GM12878 (cell line): ENCODE results near the gene USP14. TPM values are rescaled to one million over a fixed set of nuclear protein-coding genes. Genes with fewer than 3 reads are reported as not detected.

Experiments
- ATAC-seq: fragments of 200-7000 bp; cut with Tn5 transposase; 3 replicates; pipeline ENCODE4 v1.9.1; 2020; ENCODE audit warnings: mild to moderate bottlenecking, moderate library complexity
- BruUV-seq: library from RNA; stranded (reverse); fragments of 400-500 nt; replicated peaks from 2 replicates; lab custom pipeline; 2021; lab: Mats Ljungman, UMichigan
- CTCF ChIA-PET: fragments of 300-600 bp; sonication (Branson Sonifier 250); formaldehyde crosslinking; extraction: SDS; loops from one replicate; lab custom pipeline; 2021; ENCODE audit warnings: inconsistent platforms; lab: Yijun Ruan, JAX
- POLR2A ChIA-PET: fragments of 350-600 bp; formaldehyde crosslinking; extraction: SDS; loops from one replicate; lab custom pipeline; 2021; ENCODE audit warnings: inconsistent platforms; lab: Charles Lee
- RAD21 ChIA-PET: fragments of 300-600 bp; sonication (Branson Sonifier 250); formaldehyde crosslinking; loops from one replicate; lab custom pipeline; 2023; ENCODE audit warnings: antibody characterized with exemption; ENCODE audit not compliant: unreplicated experiment; lab: Charles Lee
- SMC1A ChIA-PET: fragments of 300-600 bp; sonication (Branson Sonifier 250); formaldehyde crosslinking; loops from one replicate; lab custom pipeline; 2023; ENCODE audit not compliant: unreplicated experiment, uncharacterized antibody; lab: Charles Lee
- DNase-seq: peaks from one replicate; pipeline ENCODE4 v3.0.0-alpha.2; 2011; ENCODE audit warnings: low read depth, low spot score
- FAIRE-seq: peaks from 3 replicates; lab custom pipeline; 2011; peaks lifted over from hg19 to GRCh38; lab: Jason Lieb, UNC
- H2AFZ ChIP-seq: 2 replicates; pipeline ENCODE4 v1.6.0; 2011; ENCODE audit warnings: low read depth, low read length, control low read depth; ENCODE audit not compliant: control insufficient read depth
- H3K27ac ChIP-seq: 2 replicates; pipeline ENCODE4 v1.5.1; 2011; ENCODE audit warnings: control low read depth; ENCODE audit not compliant: control insufficient read depth, insufficient read depth
- H3K27me3 ChIP-seq, 2 experiments: replicated peaks in 1 of 2; 2 replicates each; pipeline versions ENCODE4 v1.6.0 to v1.6.1; 2011; ENCODE audit warnings: low read length in 1 of 2; ENCODE audit not compliant: control insufficient read depth in 2 of 2, insufficient read depth in 2 of 2
- H3K36me3 ChIP-seq, 2 experiments: 2 replicates each; pipeline ENCODE4 v1.5.1; 2011; ENCODE audit warnings: low read length in 1 of 2; ENCODE audit not compliant: control insufficient read depth in 2 of 2, insufficient read depth in 2 of 2
- H3K4me1 ChIP-seq: 2 replicates; pipeline ENCODE4 v1.6.1; 2011; ENCODE audit warnings: mild to moderate bottlenecking, low read length, moderate library complexity, mixed read lengths; ENCODE audit not compliant: control insufficient read depth, insufficient read depth
- H3K4me2 ChIP-seq: 2 replicates; pipeline ENCODE4 v1.6.0; 2011; ENCODE audit warnings: control low read depth; ENCODE audit not compliant: control insufficient read depth, insufficient read depth
- H3K4me3 ChIP-seq: fragments of 200-600 bp; sonication (generic); 2 replicates; pipeline ENCODE4 v1.5.1; 2016
- H3K79me2 ChIP-seq: 2 replicates; pipeline ENCODE4 v1.6.0; 2011; ENCODE audit warnings: low read length; ENCODE audit not compliant: control insufficient read depth, insufficient read depth
- H3K9ac ChIP-seq: 2 replicates; pipeline ENCODE4 v1.8.0; 2011; ENCODE audit warnings: low read length, control low read depth, mixed read lengths; ENCODE audit not compliant: control insufficient read depth, insufficient read depth
- H3K9me3 ChIP-seq: replicated peaks from 3 replicates; pipeline ENCODE4 v1.5.1; 2011; ENCODE audit warnings: mild to moderate bottlenecking, low read length; ENCODE audit not compliant: control insufficient read depth, insufficient read depth
- H4K20me1 ChIP-seq: 2 replicates; pipeline ENCODE4 v1.6.0; 2011; ENCODE audit not compliant: control insufficient read depth, insufficient read depth
- GATAD2B ChIP-seq: fragments of 450-650 bp; conservative IDR thresholded peaks from 2 replicates; pipeline ENCODE4 v1.6.1; 2017; ENCODE audit warnings: low read depth, mild to moderate bottlenecking, moderate library complexity
- IKZF1 ChIP-seq: fragments of 450-650 bp; conservative IDR thresholded peaks from 2 replicates; pipeline ENCODE4 v1.6.1; 2017; ENCODE audit warnings: antibody characterized with exemption, mild to moderate bottlenecking
- JUNB ChIP-seq: IDR thresholded peaks from 2 replicates; pipeline ENCODE4 v1.6.1; 2016; ENCODE audit warnings: antibody characterized with exemption, mild to moderate bottlenecking
- NR2F1 ChIP-seq: fragments of 450-650 bp; conservative IDR thresholded peaks from 2 replicates; pipeline ENCODE4 v1.6.1; 2017; ENCODE audit warnings: mild to moderate bottlenecking
- NRF1 ChIP-seq: conservative IDR thresholded peaks from 2 replicates; pipeline ENCODE4 v1.6.1; 2011; ENCODE audit warnings: mild to moderate bottlenecking, low read depth, low read length, improper control_type of control experiment
- POLR2AphosphoS5 ChIP-seq: IDR thresholded peaks from 2 replicates; pipeline ENCODE4 v1.6.1; 2011; ENCODE audit warnings: mild to moderate bottlenecking, low read length, inconsistent platforms
- WGBS: methylation state at CpG from one replicate; pipeline ENCODE4 v1.1.6; 2016; ENCODE audit warnings: low lambda C conversion rate; ENCODE audit not compliant: insufficient replicate concordance, insufficient coverage; ENCODE audit errors: missing lambda C conversion rate; 5-methylcytosine and 5-hydroxymethylcytosine counted together
- in situ Hi-C: fragments of 300-500 bp; cut with MboI; formaldehyde crosslinking; loops from 9 replicates; pipeline ENCODE4 v1.14.3; 2018; ENCODE audit warnings: mixed read lengths
- intact Hi-C: fragments of 100-400 bp; cut with micrococcal nuclease; formaldehyde crosslinking; loops from one replicate; pipeline ENCODE4 v1.14.2; 2022; ENCODE audit not compliant: unreplicated experiment
- polyA plus RNA-seq, 11 experiments: library from polyadenylated mRNA; depleted of rRNA in 4 of 11; unstranded in 6 of 11; stranded (reverse) in 5 of 11; fragments of >200 nt; fragmentation: Nextera tagmentation in 4 of 11; fragmentation: Illumina TruSeq in 1 of 11; extraction: Ambion mirVana in 4 of 11; extraction: Trizol in 1 of 11; gene quantifications; 1 replicate in 1 of 11; 2 replicates in 10 of 11; pipeline versions ENCODE4 v1.2.1 to v1.2.3, GENCODE V29; 2011 to 2016; ENCODE audit warnings: inconsistent platforms in 2 of 11, missing spikeins in 2 of 11, low read depth in 1 of 11
- total RNA-seq, 4 experiments: library from RNA; depleted of rRNA in 3 of 4; stranded (reverse); fragments of >200 nt in 3 of 4; fragmentation: Illumina TruSeq in 1 of 4; extraction: Trizol in 1 of 4; gene quantifications; 2 replicates each; pipeline versions ENCODE4 v1.2.1 to v1.2.3, GENCODE V29; 2013 to 2021
- TF ChIP-seq, protein P1 (sequence below): fragments of 450-650 bp; IDR thresholded peaks from 2 replicates; pipeline ENCODE4 v1.6.1; 2017; ENCODE audit warnings: antibody characterized with exemption, mild to moderate bottlenecking, moderate library complexity

The USP14 gene
- total and polyA plus RNA-seq, 10 of the 15 experiments (the other 5 are each of a cell fraction or from before 2014, with no cell fraction given), result 14.3 to 127 (median 29.6) TPM

DNA sequence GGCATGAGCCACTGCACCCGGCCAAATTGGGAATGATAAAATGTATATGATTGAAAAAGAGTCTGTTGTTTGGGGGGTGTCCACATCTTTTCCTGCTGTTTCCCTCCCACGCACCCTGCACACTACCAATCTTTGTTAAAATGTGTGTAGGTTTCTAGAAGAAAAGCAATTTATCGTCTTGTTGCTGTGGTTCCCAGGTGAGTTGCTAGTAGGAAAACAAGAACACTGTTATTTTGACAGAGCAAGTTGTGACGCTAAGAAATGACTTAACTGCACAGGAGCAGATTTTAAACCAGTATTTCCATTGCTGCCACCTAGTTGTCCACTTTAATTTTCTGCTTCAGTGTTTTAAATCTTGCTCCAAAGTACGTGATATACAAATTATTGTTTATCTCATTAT lies 21.0 kb upstream of the USP14 start:
- RAD21 ChIA-PET, result no interaction called here

More for the DNA sequence above, 21.0 kb upstream of the USP14 start:
- DNase-seq, result no peak
- no peak overlapping the region for H3K4me2 ChIP-seq
- no peak overlapping the region for H3K9ac ChIP-seq
- ATAC-seq, result no peak
- no peak overlapping the region for H2AFZ ChIP-seq
- H3K4me3 ChIP-seq, result no peak overlapping the region
- in situ Hi-C loops (no loop called here), intact Hi-C loops (no loop called here)
- ChIA-PET POLR2A (no interaction called here), SMC1A (no interaction called here), CTCF (interaction anchor here (1.3 kb wide), 1 partner anchor 39 kb away, joined by 5 read pairs; no protein-coding TSS in a partner anchor)
- no peaks in the 10 kb centered on the region for H3K79me2 ChIP-seq
- FAIRE-seq, result no peak
- no peaks in the 10 kb centered on the region for H3K4me1 ChIP-seq
- no TSS peak for BruUV-seq
- H3K36me3 ChIP-seq, result no peaks in the 10 kb centered on the region
- WGBS, result 30% methylated on average over 5 of the region's 5 CpGs
- TF ChIP-seq NR2F1, result no peak
- no peak for TF ChIP-seq POLR2AphosphoS5
- TF ChIP-seq NRF1, result no peak
- TF ChIP-seq, protein P1, sequence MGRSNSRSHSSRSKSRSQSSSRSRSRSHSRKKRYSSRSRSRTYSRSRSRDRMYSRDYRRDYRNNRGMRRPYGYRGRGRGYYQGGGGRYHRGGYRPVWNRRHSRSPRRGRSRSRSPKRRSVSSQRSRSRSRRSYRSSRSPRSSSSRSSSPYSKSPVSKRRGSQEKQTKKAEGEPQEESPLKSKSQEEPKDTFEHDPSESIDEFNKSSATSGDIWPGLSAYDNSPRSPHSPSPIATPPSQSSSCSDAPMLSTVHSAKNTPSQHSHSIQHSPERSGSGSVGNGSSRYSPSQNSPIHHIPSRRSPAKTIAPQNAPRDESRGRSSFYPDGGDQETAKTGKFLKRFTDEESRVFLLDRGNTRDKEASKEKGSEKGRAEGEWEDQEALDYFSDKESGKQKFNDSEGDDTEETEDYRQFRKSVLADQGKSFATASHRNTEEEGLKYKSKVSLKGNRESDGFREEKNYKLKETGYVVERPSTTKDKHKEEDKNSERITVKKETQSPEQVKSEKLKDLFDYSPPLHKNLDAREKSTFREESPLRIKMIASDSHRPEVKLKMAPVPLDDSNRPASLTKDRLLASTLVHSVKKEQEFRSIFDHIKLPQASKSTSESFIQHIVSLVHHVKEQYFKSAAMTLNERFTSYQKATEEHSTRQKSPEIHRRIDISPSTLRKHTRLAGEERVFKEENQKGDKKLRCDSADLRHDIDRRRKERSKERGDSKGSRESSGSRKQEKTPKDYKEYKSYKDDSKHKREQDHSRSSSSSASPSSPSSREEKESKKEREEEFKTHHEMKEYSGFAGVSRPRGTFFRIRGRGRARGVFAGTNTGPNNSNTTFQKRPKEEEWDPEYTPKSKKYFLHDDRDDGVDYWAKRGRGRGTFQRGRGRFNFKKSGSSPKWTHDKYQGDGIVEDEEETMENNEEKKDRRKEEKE, result no peak
- TF ChIP-seq IKZF1, result no peak
- no peak for TF ChIP-seq GATAD2B
- TF ChIP-seq JUNB, result no peak
- H3K9me3 ChIP-seq, result no peaks in the 10 kb centered on the region
- H3K27me3 ChIP-seq, result no peaks in the 10 kb centered on the region
- no peak overlapping the region for H3K27ac ChIP-seq
- no peaks in the 10 kb centered on the region for H4K20me1 ChIP-seq
